Fibroblast of lung (primary cell): ENCODE measurements around the gene TCERG1L.

Source experiments
- EZH2 ChIP-seq: IDR thresholded peaks from 2 replicates; pipeline ENCODE4 v1.5.1; 2012; ENCODE audit warnings: low read length, control low read depth, mild to moderate bottlenecking; ENCODE audit errors: missing control alignments
- TF ChIP-seq, protein P1 (sequence below), 2 donors: IDR thresholded peaks in 1 of 2; conservative IDR thresholded peaks in 1 of 2; 1 replicate in 1 of 2; 2 replicates in 1 of 2; pipeline ENCODE4 v1.5.1; 2011 to 2012; ENCODE audit warnings: low read length in 2 of 2, control low read depth in 1 of 2, inconsistent platforms in 1 of 2, low read depth in 1 of 2, mild to moderate bottlenecking in 1 of 2

DNA sequence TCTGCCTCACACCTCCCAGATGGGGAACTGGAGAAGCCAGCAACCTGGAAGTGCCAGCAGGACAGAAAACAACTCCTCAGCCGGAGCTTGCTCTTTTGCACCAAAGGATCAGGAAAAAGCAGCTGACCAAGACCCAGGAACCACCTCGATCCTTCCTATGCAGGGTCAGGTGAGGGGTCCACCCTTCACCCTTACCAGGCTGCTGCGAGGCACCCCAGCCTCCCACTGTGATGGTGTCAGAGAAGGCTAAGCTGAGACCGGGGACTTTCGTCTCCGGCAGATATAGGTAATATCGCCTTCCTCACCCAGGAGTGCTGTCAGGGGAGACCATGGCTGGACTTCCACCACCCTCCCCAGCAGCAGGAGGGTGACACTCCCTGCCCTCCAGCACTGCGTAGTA lies 254.7 kb downstream of the TCERG1L start:
- TF ChIP-seq, protein P1, sequence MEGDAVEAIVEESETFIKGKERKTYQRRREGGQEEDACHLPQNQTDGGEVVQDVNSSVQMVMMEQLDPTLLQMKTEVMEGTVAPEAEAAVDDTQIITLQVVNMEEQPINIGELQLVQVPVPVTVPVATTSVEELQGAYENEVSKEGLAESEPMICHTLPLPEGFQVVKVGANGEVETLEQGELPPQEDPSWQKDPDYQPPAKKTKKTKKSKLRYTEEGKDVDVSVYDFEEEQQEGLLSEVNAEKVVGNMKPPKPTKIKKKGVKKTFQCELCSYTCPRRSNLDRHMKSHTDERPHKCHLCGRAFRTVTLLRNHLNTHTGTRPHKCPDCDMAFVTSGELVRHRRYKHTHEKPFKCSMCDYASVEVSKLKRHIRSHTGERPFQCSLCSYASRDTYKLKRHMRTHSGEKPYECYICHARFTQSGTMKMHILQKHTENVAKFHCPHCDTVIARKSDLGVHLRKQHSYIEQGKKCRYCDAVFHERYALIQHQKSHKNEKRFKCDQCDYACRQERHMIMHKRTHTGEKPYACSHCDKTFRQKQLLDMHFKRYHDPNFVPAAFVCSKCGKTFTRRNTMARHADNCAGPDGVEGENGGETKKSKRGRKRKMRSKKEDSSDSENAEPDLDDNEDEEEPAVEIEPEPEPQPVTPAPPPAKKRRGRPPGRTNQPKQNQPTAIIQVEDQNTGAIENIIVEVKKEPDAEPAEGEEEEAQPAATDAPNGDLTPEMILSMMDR (conservative IDR thresholded peaks at IDR 0.05 in 1 of 2, IDR thresholded peaks at IDR 0.05 in 1 of 2; ENCODE audit: low read depth in 1 of 2, low read length in 2 of 2), result no peak
- no peak for TF ChIP-seq EZH2
